ELF-1 (cell line): Measurements from ENCODE around the gene SLC51A.
A peak's percentile ranks its signal among the peaks of the same experiment; 100 is the strongest.

Experiments used
- DNase-seq: peaks from one replicate; pipeline ENCODE4 v3.0.0-alpha.2; 2016; ENCODE audit warnings: low read depth, low spot score

SLC51A gene

DNA sequence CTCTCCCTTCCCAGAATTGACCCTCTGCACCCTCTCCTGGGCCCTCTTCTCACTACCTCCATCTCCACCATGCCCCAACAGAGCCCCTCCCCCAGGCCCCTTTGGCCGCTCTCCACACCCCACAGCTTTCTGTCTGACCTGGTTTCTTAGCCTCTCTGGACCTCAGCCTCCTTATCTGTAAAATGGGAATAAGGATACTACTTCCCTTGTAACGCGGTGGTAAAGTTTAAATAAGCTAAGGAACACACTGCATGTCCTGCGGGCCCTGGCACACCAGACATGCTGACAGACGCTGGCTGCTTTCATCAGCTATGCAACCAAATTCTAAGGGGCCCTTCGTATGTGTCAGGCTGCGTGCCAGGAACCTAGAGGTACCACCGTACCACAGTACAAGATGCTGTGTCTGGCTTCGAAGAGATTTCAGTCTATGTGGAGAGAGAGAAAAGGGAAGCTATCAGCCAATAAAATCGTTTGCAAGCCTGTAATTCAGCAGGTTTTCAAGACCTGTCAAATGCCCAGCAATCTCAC, 777 bp upstream of the SLC51A start:
- no peak for DNase-seq

DNA sequence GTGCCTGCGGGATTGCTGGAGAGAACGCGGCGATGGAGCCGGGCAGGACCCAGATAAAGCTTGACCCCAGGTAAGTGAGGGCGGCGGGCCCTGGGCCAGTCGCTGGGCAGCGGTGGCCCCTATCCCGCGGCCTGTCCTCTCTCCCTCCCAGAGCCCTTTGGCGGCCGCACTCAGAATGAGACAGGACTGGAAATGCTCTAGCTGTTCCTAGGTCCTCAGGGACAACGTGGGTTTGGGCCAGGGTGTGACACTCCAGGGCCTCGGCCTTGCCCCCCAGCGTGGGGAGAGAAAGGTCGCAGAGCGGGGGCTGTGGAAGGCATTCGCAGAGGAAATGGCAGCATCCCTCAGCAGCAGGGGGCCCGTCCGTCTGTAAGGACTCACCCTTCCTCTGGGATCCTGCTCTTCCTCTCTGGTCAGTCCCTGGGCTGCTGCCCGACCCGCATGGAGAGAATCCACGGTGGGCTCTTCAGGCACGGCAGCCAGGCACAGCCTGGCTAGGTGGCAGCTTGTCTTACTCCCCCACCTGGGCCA, 412 bp downstream of the SLC51A start:
- DNase-seq, result no peak

DNA sequence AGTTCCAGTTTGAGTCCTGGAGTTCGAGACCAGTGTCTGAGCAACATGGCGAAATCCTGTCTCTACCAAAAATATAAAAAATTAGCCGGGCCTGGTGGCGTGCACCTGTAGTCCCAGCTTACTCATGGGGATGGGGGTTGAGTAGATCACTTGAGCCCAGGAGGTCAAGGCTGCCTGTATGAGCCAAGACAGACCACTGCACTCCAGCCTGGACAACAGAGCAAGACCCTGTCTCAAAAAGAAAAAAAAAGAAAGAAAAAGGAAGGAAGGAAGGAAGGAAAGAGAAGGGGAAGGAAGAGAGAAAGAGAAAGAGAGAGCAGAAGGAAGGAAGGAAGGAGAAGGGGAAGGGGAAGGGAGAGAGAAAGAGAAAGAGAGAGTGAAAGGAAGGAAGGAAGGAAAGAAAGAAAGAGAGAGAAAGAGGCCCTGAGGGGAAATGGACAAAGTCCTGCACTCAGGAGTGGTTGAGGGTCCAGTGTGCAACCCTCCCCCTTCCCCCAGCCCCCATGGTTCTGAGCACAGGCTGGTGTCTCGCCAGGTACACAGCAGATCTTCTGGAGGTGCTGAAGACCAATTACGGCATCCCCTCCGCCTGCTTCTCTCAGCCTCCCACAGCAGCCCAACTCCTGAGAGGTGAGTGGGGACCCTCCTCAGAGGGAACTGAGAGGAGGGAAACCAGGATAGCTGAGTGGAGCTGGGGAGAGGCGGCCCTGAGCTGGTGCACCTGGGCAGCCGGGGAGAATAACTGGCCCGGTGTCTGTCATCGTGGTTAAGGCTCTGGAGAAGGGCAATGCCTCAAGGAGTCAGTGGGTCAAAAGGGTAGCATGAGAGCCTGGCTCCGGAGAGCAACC, 1.2 kb downstream of the SLC51A start:
- no peak for DNase-seq

DNA sequence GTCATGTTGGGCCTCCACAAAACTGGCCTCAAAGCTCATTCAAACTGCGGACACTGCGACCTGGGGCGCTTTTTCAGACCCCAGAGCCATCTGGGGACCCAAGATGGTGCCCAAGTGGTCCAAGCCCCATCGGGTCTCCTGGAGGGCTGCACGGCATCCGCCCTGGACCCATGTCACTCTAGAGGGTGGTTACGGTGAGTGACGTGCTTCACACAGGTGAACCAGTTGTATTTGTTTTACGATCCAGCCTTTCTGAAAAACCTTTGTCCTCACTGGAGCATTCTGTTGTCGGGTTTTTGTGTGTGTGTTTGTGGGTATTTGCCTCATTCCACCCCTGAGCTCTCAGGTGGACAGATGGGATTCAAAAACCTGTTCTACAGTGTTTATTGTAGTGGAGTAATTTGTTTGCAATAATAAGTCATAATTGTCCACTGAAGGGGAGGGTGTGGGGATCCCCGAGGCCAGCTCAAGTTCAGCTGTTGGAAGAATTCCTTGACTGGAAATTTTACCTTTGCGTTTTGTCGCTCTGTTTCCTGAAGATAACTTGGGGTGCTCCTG, 1.9 kb downstream of the SLC51A start:
- no peak for DNase-seq

DNA sequence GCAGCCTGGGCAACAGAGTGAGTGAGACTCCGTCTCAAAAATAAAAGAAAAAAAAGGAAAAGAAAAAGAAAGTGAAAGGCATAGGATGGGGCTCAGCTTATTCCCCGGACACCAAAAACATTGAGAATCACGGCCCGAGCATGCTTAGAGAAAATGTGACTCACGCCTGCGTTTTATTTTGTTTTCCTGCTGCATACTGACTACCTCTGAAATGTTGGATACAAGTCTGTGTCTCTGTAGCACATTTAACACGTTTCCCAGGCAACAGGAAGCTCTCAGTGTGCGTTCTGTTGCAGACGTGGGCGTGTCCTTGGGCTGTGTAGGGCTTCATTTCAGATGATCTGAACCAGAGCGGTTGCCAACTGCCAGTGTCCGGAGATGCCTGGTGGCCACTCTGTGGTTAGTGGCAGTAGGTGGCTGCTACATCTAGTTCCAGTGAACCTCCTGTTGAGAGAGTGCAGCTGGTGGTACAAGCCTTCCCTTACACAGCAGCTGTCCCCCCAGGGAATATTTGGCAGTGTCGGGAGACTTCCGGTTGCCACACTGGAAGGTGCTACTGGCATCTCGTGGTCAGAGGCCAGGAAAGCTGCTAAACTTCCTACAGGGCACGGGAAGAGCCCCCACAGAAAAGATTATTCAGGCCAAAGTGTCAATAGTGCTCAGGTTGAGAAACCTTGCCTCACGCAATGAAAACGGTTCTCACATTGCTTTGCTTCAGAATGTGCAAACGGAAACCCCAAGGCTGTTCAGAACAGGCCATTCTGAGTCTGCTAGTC, 3.0 kb downstream of the SLC51A start:
- peak; percentile 68 for DNase-seq

DNA sequence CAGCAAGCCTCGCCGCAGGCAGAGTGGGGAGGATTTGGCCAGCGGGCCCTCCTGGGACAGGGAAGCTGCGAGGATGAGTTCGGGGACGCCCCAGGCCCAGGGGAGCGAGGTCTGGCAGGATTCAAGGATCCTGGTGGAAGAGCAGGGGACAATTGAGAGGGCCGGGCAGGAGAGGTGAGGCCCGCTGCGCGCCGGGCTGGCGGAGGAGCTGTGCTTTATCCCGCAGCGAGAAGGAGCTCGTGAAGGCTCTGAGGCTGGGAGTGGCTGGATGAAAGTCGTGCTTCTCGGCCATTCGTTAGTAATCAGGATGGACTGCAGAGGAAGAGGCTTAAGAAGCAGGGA, 3.6 kb downstream of the SLC51A start:
- DNase-seq, result peak; percentile 79

DNA sequence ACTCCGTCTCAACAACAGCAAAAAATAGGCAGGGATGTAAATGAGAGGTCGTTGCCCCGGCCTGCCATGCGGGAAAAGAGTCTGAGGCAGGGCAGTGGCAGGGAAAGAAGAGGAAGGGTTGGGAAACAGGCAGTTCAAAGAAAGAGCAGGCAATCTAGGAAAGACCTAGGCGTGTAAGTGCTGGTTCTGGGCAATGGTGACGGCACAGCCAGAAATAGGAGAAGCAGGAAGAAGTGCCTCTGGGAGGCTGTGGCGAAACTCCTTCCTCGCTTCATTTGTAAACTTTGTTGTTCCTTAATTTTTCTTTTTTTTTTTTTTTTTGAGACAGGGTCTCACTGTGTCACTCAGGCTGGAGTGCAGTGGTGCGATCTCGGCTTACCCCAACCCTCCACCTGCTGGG, 4.3 kb downstream of the SLC51A start:
- no peak for DNase-seq

DNA sequence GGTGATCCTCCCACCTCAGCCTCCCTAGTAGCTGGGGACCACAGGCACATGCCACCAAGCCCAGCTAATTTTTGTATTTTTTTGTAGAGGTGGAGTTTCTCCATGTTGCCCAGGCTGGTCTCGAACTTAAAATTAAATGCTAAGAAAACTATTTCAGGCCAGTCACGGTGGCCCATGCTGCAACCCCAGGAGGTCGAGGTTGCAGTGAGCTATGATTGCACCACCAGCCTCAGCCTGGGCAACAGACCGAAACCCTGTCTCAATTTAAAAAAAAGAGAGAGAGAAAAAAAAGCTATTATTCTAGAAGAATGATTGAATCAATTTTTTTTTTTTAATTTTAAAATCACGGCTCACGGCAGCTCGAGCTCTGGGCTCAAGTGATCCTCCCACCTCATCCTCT, 4.7 kb downstream of the SLC51A start:
- no peak for DNase-seq

DNA sequence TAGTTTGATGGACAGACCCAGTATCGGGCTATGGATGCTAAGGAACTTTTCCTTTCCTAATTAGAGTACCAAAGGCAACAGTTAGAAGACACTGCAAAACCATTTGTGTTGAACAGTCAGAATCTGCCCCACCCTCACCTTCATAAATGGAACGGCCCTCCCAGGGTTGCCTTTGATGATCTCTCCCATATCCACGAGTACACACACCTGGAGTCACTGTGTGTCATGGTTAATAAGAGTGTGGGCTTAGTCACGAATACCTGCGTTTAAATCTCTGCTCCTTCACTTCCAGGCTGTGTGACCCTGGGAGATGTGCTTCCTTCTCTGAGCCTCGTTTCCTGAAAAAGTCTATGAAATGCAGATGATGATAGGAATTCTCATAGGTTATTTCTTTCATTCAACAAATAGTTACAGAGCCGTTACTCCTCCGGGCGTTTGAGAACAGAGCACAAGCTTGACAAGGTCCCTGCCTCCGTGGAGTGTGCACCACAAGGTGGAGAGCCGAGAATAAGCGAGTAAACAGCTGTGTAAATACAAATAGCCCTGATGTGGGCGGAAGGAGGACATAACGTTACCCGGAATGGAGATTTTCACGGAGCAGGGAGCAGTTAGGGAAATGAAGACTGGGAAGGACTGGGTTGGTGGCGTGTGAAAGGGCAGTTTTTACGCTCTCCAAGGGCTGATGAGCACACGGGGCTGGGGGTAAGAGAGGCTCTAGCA, 6.7 kb downstream of the SLC51A start:
- DNase-seq, result no peak

DNA sequence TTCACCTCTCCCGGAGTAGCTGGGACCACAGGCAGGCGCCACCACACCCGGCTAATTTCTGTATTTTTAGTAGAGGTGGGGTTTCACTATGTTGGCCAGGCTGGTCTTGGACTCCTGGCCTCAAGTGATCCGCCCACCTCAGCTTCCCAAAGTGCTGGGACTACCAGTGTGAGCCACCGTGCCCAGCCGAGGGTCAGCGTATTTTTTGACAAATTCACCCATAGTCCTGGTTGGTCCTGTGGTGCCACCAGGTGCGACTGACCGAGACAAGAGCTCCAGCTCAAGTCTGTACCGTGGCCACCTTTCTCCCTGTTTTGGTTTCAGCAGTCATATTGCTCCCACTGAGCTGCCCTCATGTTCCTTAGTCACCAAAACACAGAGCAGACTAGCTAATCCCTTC, 8.8 kb downstream of the SLC51A start:
- no peak for DNase-seq

DNA sequence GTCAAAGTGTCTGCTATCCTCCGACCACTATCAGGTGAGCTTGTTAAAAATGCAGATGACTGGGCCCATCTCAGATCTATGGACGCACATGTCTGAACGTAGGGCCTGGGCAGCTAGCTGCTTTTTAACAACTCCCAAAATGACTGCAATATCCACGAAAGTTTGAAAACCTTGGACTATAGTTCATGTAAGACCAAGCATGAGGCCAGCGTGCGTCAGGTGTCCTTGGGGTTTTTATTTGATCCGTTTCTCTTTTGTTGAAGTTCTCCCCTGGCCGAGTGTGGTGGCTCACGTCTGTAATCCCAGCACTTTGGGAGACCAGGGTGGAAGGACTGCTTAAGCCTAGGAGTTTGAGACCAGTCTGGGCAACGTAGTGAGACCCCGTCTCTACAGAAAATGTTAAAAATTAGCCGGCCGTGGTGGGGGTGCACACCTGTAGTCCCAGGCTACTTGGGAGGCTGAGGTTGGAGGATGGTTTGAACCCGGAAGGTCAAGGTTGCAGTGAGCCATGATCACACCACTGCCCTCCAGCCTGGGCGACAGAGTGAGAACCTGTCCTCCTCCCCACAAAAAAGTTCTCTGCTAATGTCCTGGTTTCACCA, 9.5 kb downstream of the SLC51A start:
- DNase-seq, result no peak

DNA sequence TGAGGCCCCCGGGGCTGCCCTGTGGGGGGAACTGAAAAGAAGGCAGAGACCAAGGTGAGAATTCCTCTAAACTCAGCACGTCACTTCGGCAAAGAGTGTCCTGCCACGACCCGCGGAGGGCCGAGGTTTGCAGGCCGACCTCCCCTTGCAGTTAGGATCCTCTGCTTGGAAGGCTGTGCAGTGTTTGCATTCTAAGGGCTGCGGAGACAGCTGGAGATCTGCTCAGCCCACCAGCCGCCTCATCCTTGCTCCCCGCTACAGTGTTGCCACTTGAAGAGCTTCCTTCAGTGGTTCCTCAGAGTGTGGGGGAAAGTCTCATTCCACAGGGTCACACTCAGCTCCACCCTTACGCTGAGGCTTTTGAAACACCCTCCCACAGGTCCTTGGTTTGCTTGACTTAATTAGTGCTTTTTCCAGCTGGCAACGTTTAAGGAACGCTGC, 10.8 kb downstream of the SLC51A start:
- DNase-seq, result peak; percentile 42

DNA sequence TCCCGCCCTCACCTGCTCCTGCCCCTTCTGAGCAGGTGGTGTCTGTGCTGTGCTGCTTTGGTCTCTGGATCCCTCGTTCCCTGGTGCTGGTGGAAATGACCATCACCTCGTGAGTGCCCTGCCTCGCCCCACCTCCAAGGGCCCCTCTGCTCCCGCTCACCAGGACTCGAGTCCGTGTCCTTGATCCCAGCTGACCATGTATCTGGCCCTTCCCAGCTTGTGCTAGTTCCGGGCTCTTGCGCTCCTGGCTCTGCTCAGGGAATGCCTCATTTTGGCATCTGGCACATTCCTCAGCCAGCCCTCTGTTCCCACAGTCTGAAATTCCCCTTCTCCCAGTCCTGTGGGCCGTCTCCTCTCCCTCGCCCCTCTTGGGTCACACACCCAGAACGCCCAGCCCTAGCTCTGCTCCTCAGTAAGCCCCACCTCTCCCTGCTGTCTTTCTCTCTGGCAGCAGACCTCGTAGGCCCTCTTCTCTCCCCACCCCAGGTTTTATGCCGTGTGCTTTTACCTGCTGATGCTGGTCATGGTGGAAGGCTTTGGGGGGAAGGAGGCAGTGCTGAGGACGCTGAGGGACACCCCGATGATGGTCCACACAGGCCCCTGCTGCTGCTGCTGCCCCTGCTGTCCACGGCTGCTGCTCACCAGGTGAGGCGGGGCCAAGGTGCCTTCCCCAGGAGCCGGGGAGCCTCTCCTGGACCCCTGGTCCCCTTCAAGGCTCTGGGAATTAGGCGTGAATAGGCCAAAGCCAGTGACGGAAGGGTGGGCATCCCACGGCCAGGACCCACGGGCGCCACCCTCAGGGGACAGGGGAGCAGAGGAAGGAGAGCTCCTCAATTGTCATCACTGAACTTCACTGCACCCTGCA, 11.5 kb downstream of the SLC51A start:
- peak; percentile 80 for DNase-seq

DNA sequence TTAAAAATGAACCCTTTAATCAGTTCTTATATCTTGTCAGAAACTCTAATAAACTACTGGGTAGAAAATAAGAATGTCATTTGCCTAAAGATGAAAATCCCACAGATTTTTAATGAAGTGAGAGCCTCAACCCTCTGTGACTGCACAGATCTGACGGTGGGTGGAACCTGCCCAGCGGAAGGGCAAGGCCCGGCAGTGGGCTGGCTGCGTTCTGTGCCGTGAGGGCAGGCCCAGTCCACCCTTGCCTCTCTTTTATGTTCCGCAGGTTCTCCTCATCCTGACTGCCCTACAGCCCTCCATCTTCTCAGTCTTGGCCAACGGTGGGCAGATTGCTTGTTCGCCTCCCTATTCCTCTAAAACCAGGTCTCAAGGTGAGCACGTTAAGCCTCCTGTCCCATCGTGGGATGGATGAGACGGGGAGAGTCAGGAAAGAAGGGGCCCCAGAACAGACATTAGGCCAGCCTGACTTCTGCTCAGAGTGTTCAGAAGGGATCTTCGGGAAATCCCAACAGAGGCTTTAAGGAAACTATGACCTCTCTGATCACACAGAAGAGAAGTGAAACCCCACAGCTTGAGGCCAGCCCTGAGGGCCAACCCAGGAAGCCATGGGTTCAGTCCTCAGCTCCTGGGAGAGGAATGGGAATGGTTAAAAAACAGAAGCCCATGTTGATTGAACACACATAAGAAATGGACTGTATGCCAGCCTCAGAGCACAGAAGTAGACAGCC, 16.0 kb downstream of the SLC51A start:
- DNase-seq, result no peak

DNA sequence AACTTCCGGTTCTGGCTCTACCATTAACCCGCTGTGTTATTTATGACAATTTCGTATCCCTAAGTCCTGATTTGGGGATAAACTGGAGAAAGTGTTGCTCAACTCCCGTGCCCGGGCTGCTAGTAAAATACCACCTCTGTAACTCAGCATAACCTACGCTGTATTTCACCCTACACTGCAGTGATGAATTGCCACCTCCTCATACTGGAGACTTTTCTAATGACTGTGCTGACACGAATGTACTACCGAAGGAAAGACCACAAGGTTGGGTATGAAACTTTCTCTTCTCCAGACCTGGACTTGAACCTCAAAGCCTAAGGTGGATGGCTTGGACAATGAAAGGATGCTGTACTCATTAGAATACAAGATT, 16.5 kb downstream of the SLC51A start:
- DNase-seq, result no peak

DNA sequence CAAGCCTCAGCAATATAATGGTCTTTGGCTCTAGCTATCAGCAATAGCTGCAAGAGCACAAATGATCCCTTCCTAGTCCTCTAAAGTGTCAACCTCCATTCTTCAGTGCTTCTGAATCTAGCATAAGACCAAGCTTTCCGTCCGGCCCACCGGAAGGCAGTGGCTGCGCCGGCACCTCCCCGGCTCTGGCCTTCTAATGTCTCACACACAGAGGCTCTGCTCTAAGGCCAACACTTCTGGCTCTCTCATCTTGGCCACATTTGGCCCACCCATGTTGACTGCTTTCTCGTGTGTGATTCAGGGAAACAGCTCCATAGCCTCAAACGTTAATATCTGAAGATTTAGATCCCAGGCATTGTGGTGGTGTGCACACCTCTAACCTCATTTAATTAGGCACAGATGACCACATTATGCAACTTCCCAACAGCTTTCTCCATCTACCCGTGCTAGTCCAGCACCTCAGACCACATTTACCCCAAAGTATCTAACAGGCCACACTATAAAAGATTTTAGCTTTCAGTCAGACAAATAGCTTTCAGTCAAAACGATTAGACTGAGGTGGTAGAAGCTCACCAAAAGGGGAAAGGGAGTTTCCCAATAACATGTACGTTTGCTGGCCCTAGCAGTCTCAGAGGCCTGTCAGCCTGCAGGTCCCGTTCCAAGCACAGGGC, 19.3 kb downstream of the SLC51A start:
- DNase-seq, result no peak

DNA sequence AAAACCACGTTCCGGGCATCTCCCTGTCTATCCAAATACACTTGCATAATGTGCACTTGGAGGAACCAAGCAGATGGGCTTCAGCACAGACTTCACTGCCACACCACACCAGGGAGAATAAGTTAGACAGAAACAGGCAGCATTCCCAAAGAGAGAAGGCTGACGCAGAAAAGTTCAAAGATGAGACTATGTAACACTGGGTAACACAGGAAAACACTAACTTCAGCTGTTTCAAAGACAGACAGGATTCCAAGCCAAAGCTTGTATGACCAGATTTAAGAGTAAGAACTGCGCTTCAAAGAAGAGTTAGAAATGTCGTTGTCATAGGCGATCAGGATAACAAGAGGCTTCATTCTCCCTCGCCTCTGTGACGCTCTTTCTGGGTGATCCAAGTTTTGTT, 19.9 kb downstream of the SLC51A start:
- no peak for DNase-seq

DNA sequence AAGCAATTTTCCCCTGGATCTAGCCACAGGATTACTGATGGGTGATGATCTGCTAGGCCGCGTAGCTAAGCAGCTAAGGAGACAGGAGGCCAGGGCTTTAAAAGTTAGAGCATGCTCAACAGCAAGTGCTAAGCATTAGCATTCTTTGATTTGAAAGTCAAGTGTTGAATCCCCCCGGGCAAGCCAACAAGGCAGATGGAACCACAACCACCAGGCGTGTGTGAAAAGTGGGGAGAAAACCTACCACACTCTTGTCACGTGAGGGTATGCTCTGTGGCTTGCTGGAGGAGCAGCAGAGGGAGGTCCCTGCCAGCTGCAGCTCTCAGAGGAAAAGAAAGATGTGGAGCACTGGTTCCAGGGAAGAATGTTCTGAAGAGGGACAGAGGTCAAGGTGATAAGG, 20.9 kb downstream of the SLC51A start:
- no peak for DNase-seq
